OCI-LY7 (cell line): ENCODE results near the gene TLNRD1. TPM values are rescaled to one million over a fixed set of nuclear protein-coding genes. Genes with fewer than 3 reads are reported as not detected.

Experiments used
- BruUV-seq: library from RNA; stranded (reverse); fragments of 400-500 nt; replicated peaks from 2 replicates; lab custom pipeline; 2021; lab: Mats Ljungman, UMichigan
- CTCF ChIA-PET: fragments of 300-600 bp; sonication (Branson Sonifier 250); formaldehyde crosslinking; loops from one replicate; lab custom pipeline; 2022; ENCODE audit warnings: antibody characterized with exemption; ENCODE audit not compliant: unreplicated experiment; lab: Charles Lee
- POLR2A ChIA-PET: fragments of 300-600 bp; sonication (Branson Sonifier 250); formaldehyde crosslinking; loops from one replicate; lab custom pipeline; 2022; ENCODE audit warnings: antibody characterized with exemption; lab: Charles Lee
- DNase-seq: peaks from one replicate; pipeline ENCODE4 v3.0.0-alpha.2; 2015; ENCODE audit warnings: low spot score
- H2AFZ ChIP-seq: fragments of 200-600 bp; sonication (generic), shearing (Covaris generic); 2 replicates; pipeline ENCODE4 v1.6.1; 2014; ENCODE audit warnings: mild to moderate bottlenecking, antibody characterized with exemption, low read length, moderate library complexity
- H3K27ac ChIP-seq: fragments of 200-600 bp; sonication (generic); 2 replicates; pipeline ENCODE4 v1.5.1; 2014; ENCODE audit warnings: mixed run types, low read depth, mild to moderate bottlenecking, moderate library complexity, low read length, inconsistent platforms; ENCODE audit not compliant: poor library complexity, severe bottlenecking
- H3K36me3 ChIP-seq: fragments of 200-600 bp; sonication (generic); 2 replicates; pipeline ENCODE4 v1.6.1; 2014; ENCODE audit warnings: mild to moderate bottlenecking, antibody characterized with exemption, low read length, moderate library complexity, mixed read lengths; ENCODE audit not compliant: insufficient read depth
- H3K4me1 ChIP-seq: fragments of 200-600 bp; sonication (generic); 2 replicates; pipeline ENCODE4 v1.5.1; 2014; ENCODE audit warnings: mild to moderate bottlenecking, low read length; ENCODE audit not compliant: insufficient read depth, poor library complexity, severe bottlenecking
- H3K4me2 ChIP-seq: fragments of 200-600 bp; sonication (generic); 2 replicates; pipeline ENCODE4 v1.6.1; 2014; ENCODE audit warnings: mild to moderate bottlenecking, low read length
- H3K4me3 ChIP-seq: fragments of 200-600 bp; sonication (generic); 2 replicates; pipeline ENCODE4 v1.5.1; 2014; ENCODE audit warnings: mild to moderate bottlenecking, low read depth, low read length; ENCODE audit not compliant: poor library complexity, severe bottlenecking
- H3K79me2 ChIP-seq: fragments of 200-600 bp; sonication (generic); 2 replicates; pipeline ENCODE4 v1.6.1; 2016; ENCODE audit warnings: low read depth, mild to moderate bottlenecking, low read length, moderate library complexity, mixed read lengths; ENCODE audit not compliant: insufficient read depth
- H3K9me2 ChIP-seq: fragments of 200-600 bp; sonication (generic); 2 replicates; pipeline ENCODE4 v1.6.1; 2016; ENCODE audit warnings: mild to moderate bottlenecking, low read length, mixed read lengths; ENCODE audit not compliant: insufficient read depth
- H3K9me3 ChIP-seq: fragments of 200-600 bp; sonication (generic); 2 replicates; pipeline ENCODE4 v1.6.1; 2014; ENCODE audit warnings: mild to moderate bottlenecking, mixed run types, low read length, mixed read lengths
- H4K20me1 ChIP-seq: fragments of 200-600 bp; sonication (generic); 2 replicates; pipeline ENCODE4 v1.6.1; 2014; ENCODE audit warnings: mild to moderate bottlenecking, antibody characterized with exemption, low read length, moderate library complexity, mixed read lengths; ENCODE audit not compliant: insufficient read depth
- EZH2phosphoT487 ChIP-seq: fragments of 200-600 bp; sonication (generic); IDR thresholded peaks from 2 replicates; pipeline ENCODE4 v1.6.1; 2018; ENCODE audit warnings: low read depth, borderline replicate concordance, mild to moderate bottlenecking, mixed run types, antibody characterized with exemption, low read length, moderate library complexity, mixed read lengths
- intact Hi-C: fragments of 100-400 bp; cut with micrococcal nuclease; formaldehyde crosslinking; loops from one replicate; pipeline ENCODE4 v1.10.0; 2022; ENCODE audit not compliant: unreplicated experiment
- total RNA-seq, 2 experiments: library from RNA; depleted of rRNA in 1 of 2; stranded (reverse); fragments of >200 nt in 1 of 2; shearing (Covaris generic) in 1 of 2; gene quantifications; 2 replicates each; pipeline ENCODE4 v1.2.3, GENCODE V29; 2014 to 2022
- TF ChIP-seq, protein P1 (sequence below): fragments of 200-600 bp; sonication (generic); conservative IDR thresholded peaks from 2 replicates; pipeline ENCODE4 v1.5.1; 2014; ENCODE audit warnings: mild to moderate bottlenecking, antibody characterized with exemption, low read length, moderate library complexity, mixed read lengths

Gene TLNRD1
- total RNA-seq, 2 experiments from 2014 or later = 17.4 to 19.9 TPM

DNA sequence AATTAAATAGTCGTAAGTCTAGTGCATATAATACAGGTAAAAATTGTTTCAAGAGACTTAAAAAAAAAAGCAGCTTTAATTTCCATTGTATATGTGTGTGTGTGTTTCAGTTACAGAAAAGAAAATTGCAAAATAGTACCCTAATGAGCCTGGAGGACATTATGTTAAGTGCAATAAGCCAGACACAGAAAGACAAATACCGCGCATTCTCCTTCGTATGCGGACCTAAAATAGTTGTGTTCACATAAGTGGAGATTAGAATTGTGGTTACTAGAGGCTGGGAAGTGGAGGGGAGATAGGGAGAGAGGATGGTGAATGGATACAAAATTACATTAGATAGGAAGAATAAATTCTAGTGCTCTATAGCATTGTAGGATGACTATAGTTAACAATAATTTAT, 14.7 kb upstream of the TLNRD1 start:
- no TSS peak for BruUV-seq
- no peak for DNase-seq
- no peak for TF ChIP-seq EZH2phosphoT487
- TF ChIP-seq, protein P1, sequence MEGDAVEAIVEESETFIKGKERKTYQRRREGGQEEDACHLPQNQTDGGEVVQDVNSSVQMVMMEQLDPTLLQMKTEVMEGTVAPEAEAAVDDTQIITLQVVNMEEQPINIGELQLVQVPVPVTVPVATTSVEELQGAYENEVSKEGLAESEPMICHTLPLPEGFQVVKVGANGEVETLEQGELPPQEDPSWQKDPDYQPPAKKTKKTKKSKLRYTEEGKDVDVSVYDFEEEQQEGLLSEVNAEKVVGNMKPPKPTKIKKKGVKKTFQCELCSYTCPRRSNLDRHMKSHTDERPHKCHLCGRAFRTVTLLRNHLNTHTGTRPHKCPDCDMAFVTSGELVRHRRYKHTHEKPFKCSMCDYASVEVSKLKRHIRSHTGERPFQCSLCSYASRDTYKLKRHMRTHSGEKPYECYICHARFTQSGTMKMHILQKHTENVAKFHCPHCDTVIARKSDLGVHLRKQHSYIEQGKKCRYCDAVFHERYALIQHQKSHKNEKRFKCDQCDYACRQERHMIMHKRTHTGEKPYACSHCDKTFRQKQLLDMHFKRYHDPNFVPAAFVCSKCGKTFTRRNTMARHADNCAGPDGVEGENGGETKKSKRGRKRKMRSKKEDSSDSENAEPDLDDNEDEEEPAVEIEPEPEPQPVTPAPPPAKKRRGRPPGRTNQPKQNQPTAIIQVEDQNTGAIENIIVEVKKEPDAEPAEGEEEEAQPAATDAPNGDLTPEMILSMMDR = no peak
- Histone ChIP-seq H3K79me2 (peaks cover 69% of the 10 kb centered on the region), H3K4me1 (peaks cover 28% of the 10 kb centered on the region), H3K4me3 (no peak overlapping the region), H3K36me3 (peaks cover 23% of the 10 kb centered on the region), H2AFZ (no peak overlapping the region), H4K20me1 (peaks cover 13% of the 10 kb centered on the region; the same call in 1 of the 2 replicates), H3K4me2 (no peak overlapping the region), H3K27ac (no peak overlapping the region), H3K9me3 (no peaks in the 10 kb centered on the region), H3K9me2 (no peaks in the 10 kb centered on the region)
- ChIA-PET POLR2A (interaction anchor here (0.7 to 1.4 kb wide), 2 partner anchors 16 to 200 kb away, joined by 3 to 5 read pairs; partner anchors contain the start of gene TLNRD1), CTCF (no interaction called here)
- intact Hi-C loops = loop anchor here (5.0 kb wide), 1 partner anchor 1674 kb away; the partner anchor contains the start of gene TMED3

DNA sequence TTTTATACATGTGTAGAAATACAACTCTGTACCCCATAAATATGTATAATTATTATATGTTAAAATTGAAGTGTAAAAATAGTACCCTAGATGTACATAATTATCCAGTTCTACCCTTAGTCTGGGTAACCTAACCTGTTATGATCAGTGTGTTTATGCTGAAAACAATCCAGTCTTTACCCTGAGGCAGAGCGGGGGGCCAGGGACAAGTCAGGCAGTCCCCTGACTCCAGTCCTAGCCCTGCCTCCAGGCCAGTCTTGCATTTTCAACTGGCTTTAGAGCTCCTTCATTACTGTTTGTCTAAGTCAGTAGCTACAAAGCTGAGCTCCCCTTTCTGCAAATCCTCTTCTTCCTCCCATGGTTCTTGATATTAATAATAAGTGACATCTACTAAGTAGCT, 14.2 kb upstream of the TLNRD1 start:
- TF ChIP-seq, protein P1 = no peak
- TF ChIP-seq EZH2phosphoT487 = no peak
- Histone ChIP-seq H3K27ac (no peak overlapping the region), H3K9me3 (no peaks in the 10 kb centered on the region), H2AFZ (no peak overlapping the region), H3K4me2 (peak overlapping the region; percentile 40; the same call in 1 of the 2 replicates), H4K20me1 (peaks cover 13% of the 10 kb centered on the region; the same call in 1 of the 2 replicates), H3K36me3 (peaks cover 23% of the 10 kb centered on the region), H3K4me1 (peaks cover 33% of the 10 kb centered on the region), H3K9me2 (no peaks in the 10 kb centered on the region), H3K79me2 (peaks cover 69% of the 10 kb centered on the region), H3K4me3 (no peak overlapping the region)
- intact Hi-C loops = loop anchor here (5.0 kb wide), 1 partner anchor 1674 kb away; the partner anchor contains the start of gene TMED3
- BruUV-seq = no TSS peak
- no peak for DNase-seq
- CTCF ChIA-PET = no interaction called here
- POLR2A ChIA-PET = interaction anchor here (1.4 kb wide), 1 partner anchor 15 kb away, joined by 5 read pairs; the partner anchor contains the start of gene TLNRD1
